IMR-90 (cell line): ENCODE measurements around the gene NEK5. TPM values are rescaled to one million over a fixed set of nuclear protein-coding genes. Genes with fewer than 3 reads are reported as not detected.

Source experiments
- ATAC-seq: fragments of 200-7000 bp; cut with Tn5 transposase; 2 replicates; pipeline ENCODE4 v1.9.1; 2020; ENCODE audit warnings: low read depth, mild to moderate bottlenecking, moderate library complexity
- BruUV-seq: library from RNA; stranded (reverse); fragments of 400-500 nt; replicated peaks from 2 replicates; lab custom pipeline; 2021; lab: Mats Ljungman, UMichigan
- CTCF ChIA-PET: fragments of 300-600 bp; formaldehyde crosslinking; extraction: SDS; loops from one replicate; lab custom pipeline; 2021; ENCODE audit warnings: antibody characterized with exemption; lab: Yijun Ruan, JAX
- POLR2A ChIA-PET: fragments of 300-600 bp; sonication (Branson Sonifier 250); formaldehyde crosslinking; loops from one replicate; lab custom pipeline; 2022; ENCODE audit warnings: antibody characterized with exemption; ENCODE audit not compliant: unreplicated experiment; lab: Charles Lee
- DNase-seq: peaks from one replicate; pipeline ENCODE4 v3.0.0; 2013
- H2AFZ ChIP-seq: replicated peaks from 2 replicates; pipeline ENCODE3; 2013; ENCODE audit warnings: low read length, mild to moderate bottlenecking; ENCODE audit not compliant: poor library complexity
- H2AK5ac ChIP-seq: 2 replicates; pipeline ENCODE4 v1.6.1; 2013; ENCODE audit warnings: low read depth, low read length, inconsistent platforms
- H2AK9ac ChIP-seq: replicated peaks from 2 replicates; pipeline ENCODE3; 2013; ENCODE audit warnings: mild to moderate bottlenecking, low read depth, low read length, moderate library complexity; ENCODE audit not compliant: poor library complexity
- H2BK120ac ChIP-seq: 2 replicates; pipeline ENCODE4 v1.6.1; 2013; ENCODE audit warnings: low read depth, low read length, inconsistent platforms
- H2BK15ac ChIP-seq: 3 replicates; pipeline ENCODE4 v1.6.1; 2013; ENCODE audit warnings: low read depth, low read length, inconsistent platforms
- H2BK20ac ChIP-seq: 2 replicates; pipeline ENCODE4 v1.6.1; 2013; ENCODE audit warnings: low read depth, mild to moderate bottlenecking, inconsistent platforms, low read length, moderate library complexity
- H2BK5ac ChIP-seq: 2 replicates; pipeline ENCODE4 v1.6.1; 2013; ENCODE audit warnings: mild to moderate bottlenecking, low read depth, low read length, inconsistent platforms; ENCODE audit not compliant: poor library complexity, severe bottlenecking
- H3K14ac ChIP-seq: replicated peaks from 2 replicates; pipeline ENCODE4 v1.6.1; 2013; ENCODE audit warnings: low read depth, low read length, inconsistent platforms
- H3K18ac ChIP-seq: 2 replicates; pipeline ENCODE4 v1.6.1; 2013; ENCODE audit warnings: low read depth, low read length, control low read depth
- H3K23ac ChIP-seq: 2 replicates; pipeline ENCODE4 v1.6.1; 2013; ENCODE audit warnings: low read depth, low read length, inconsistent platforms
- H3K27ac ChIP-seq: 2 replicates; pipeline ENCODE4 v1.5.1; 2013; ENCODE audit warnings: mild to moderate bottlenecking, control low read depth, low read length; ENCODE audit not compliant: insufficient read depth
- H3K27me3 ChIP-seq: 2 replicates; pipeline ENCODE4 v1.6.1; 2013; ENCODE audit warnings: low read length; ENCODE audit not compliant: control insufficient read depth, insufficient read depth
- H3K36me3 ChIP-seq: 2 replicates; pipeline ENCODE4 v1.6.1; 2013; ENCODE audit warnings: low read length, mixed read lengths; ENCODE audit not compliant: control insufficient read depth, insufficient read depth
- H3K4ac ChIP-seq: 2 replicates; pipeline ENCODE4 v1.6.1; 2013; ENCODE audit warnings: low read depth, low read length, inconsistent platforms
- H3K4me1 ChIP-seq: 2 replicates; pipeline ENCODE4 v1.6.1; 2013; ENCODE audit warnings: low read length, mixed read lengths; ENCODE audit not compliant: control insufficient read depth, insufficient read depth
- H3K4me2 ChIP-seq: 2 replicates; pipeline ENCODE4 v1.6.1; 2013; ENCODE audit warnings: low read depth, mild to moderate bottlenecking, control low read depth, low read length, moderate library complexity
- H3K4me3 ChIP-seq: 2 replicates; pipeline ENCODE4 v1.5.1; 2013; ENCODE audit warnings: low read depth, mild to moderate bottlenecking, control low read depth, low read length, moderate library complexity; ENCODE audit not compliant: insufficient read depth
- H3K56ac ChIP-seq: 2 replicates; pipeline ENCODE4 v1.6.1; 2013; ENCODE audit warnings: low read length, inconsistent platforms; ENCODE audit not compliant: insufficient read depth; ENCODE audit errors: extremely low read depth
- H3K79me1 ChIP-seq, 2 experiments: 2 replicates each; pipeline ENCODE4 v1.6.1; 2013; ENCODE audit warnings: low read length in 2 of 2, inconsistent platforms in 1 of 2, low read depth in 1 of 2
- H3K9ac ChIP-seq: 2 replicates; pipeline ENCODE4 v1.6.1; 2013; ENCODE audit warnings: low read depth, low read length, control low read depth
- H3K9me1 ChIP-seq: 2 replicates; pipeline ENCODE4 v1.6.1; 2013; ENCODE audit warnings: low read length, inconsistent platforms; ENCODE audit not compliant: insufficient read depth
- H3K9me3 ChIP-seq: 2 replicates; pipeline ENCODE4 v1.6.1; 2013; ENCODE audit warnings: low read length; ENCODE audit not compliant: control insufficient read depth, insufficient read depth
- H4K20me1 ChIP-seq: 2 replicates; pipeline ENCODE4 v1.6.1; 2013; ENCODE audit warnings: low read length, inconsistent platforms; ENCODE audit not compliant: insufficient read depth
- H4K5ac ChIP-seq: 2 replicates; pipeline ENCODE4 v1.6.1; 2013; ENCODE audit warnings: mild to moderate bottlenecking, low read depth, low read length, control low read depth
- H4K8ac ChIP-seq, 2 experiments: 2 replicates each; pipeline ENCODE4 v1.6.1; 2013; ENCODE audit warnings: low read depth in 2 of 2, low read length in 2 of 2, control low read depth in 1 of 2, inconsistent platforms in 1 of 2
- H4K91ac ChIP-seq: 2 replicates; pipeline ENCODE4 v1.6.1; 2013; ENCODE audit warnings: low read depth, low read length, inconsistent platforms; ENCODE audit not compliant: insufficient read depth
- BHLHE40 ChIP-seq: fragments of 150-350 bp; IDR thresholded peaks from 2 replicates; pipeline ENCODE4 v1.6.1; 2016; ENCODE audit warnings: mild to moderate bottlenecking, low read depth, low read length
- MAFK ChIP-seq: IDR thresholded peaks from 2 replicates; pipeline ENCODE4 v1.6.1; 2012; ENCODE audit warnings: low read depth, low read length, improper control_type of control experiment
- dilution Hi-C: fragments of 300-500 bp; cut with HindIII; formaldehyde crosslinking; loops from one replicate; pipeline ENCODE4 v1.14.3; 2018; ENCODE audit warnings: low sequenced_read_pairs; ENCODE audit not compliant: unreplicated experiment
- in situ Hi-C: fragments of 300-500 bp; cut with MboI; formaldehyde crosslinking; loops from 3 replicates; pipeline ENCODE4 v1.14.3; 2019; ENCODE audit warnings: low sequenced_read_pairs, inconsistent platforms, mixed read lengths
- intact Hi-C: fragments of 100-400 bp; cut with micrococcal nuclease; formaldehyde crosslinking; loops from 2 replicates; pipeline ENCODE4 v1.10.0; 2022
- polyA plus RNA-seq, 3 experiments: library from polyadenylated mRNA; depleted of rRNA; stranded (reverse); fragments of >200 nt; gene quantifications; 2 replicates each; pipeline ENCODE4 v1.2.3, GENCODE V29; 2012; ENCODE audit warnings: low replicate concordance in 1 of 3
- total RNA-seq: library from RNA; depleted of rRNA; stranded (reverse); fragments of >200 nt; gene quantifications from 2 replicates; pipeline ENCODE4 v1.2.3, GENCODE V29; 2012

NEK5 gene
- total and polyA plus RNA-seq, 2 of the 4 experiments (the other 2 are of a cell fraction): not detected

DNA sequence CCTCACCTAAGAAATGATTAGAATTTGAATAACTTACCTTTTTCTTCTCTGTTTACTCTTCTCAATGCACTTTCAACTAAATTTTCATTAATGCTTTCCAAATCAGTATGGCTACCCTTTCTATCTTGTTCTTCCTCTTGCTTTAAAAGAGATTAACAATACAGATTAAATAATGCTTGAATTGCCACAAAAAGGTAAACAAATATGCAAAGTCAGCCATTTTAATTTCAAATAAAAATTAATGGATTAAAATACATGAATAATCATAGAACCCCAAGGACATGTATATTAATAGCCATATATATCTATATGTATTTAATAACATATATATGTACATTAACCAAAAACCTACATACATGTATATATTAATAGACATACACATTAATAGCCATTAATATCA lies 7.9 kb upstream of the NEK5 start:
- no peak overlapping the region for H3K18ac ChIP-seq
- no peak overlapping the region for H3K56ac ChIP-seq
- in situ Hi-C loops (loop anchor here (25.0 kb wide), 1 partner anchor 724 kb away; no protein-coding TSS in a partner anchor), dilution Hi-C loops (no loop called here), intact Hi-C loops (no loop called here)
- H3K14ac ChIP-seq: no peak overlapping the region
- ATAC-seq: no peak
- no peak for DNase-seq
- H2AFZ ChIP-seq: no peak overlapping the region
- no peak overlapping the region for H3K4me2 ChIP-seq
- no peak overlapping the region for H2AK9ac ChIP-seq
- no peaks in the 10 kb centered on the region for H3K27me3 ChIP-seq
- H4K5ac ChIP-seq: no peak overlapping the region
- H3K27ac ChIP-seq: no peak overlapping the region
- no TSS peak for BruUV-seq
- peaks cover 16% of the 10 kb centered on the region for H3K36me3 ChIP-seq
- H4K20me1 ChIP-seq: no peaks in the 10 kb centered on the region
- H2BK120ac ChIP-seq: no peak overlapping the region
- H3K4me3 ChIP-seq: no peak overlapping the region
- no peak overlapping the region for H3K9ac ChIP-seq
- no peak overlapping the region for H3K4ac ChIP-seq
- no peak overlapping the region for H2BK5ac ChIP-seq
- H3K9me3 ChIP-seq: no peaks in the 10 kb centered on the region
- H3K79me1 ChIP-seq: no peaks in the 10 kb centered on the region
- H3K9me1 ChIP-seq: no peaks in the 10 kb centered on the region
- H2AK5ac ChIP-seq: no peak overlapping the region
- no peak overlapping the region for H4K8ac ChIP-seq
- peak; percentile 93 for TF ChIP-seq MAFK
- TF ChIP-seq BHLHE40: no peak
- H3K4me1 ChIP-seq: no peaks in the 10 kb centered on the region
- H2BK15ac ChIP-seq: no peak overlapping the region
- POLR2A ChIA-PET: no interaction called here
- CTCF ChIA-PET: interaction anchor here (1.6 kb wide), 1 partner anchor 9 kb away, joined by 5 read pairs; no protein-coding TSS in a partner anchor
- H3K23ac ChIP-seq: no peak overlapping the region
- no peak overlapping the region for H4K91ac ChIP-seq
- no peak overlapping the region for H2BK20ac ChIP-seq
